GM23338 (cell line): ENCODE measurements around the gene AFAP1L2. TPM values are rescaled to one million over a fixed set of nuclear protein-coding genes. Genes with fewer than 3 reads are reported as not detected.

Experiments
- ATAC-seq: fragments of 200-7000 bp; cut with Tn5 transposase; 3 replicates; pipeline ENCODE4 v1.9.1; 2020
- DNase-seq: peaks from one replicate; pipeline ENCODE4 v3.0.0-alpha.2; 2015; ENCODE audit warnings: low spot score
- H2AFZ ChIP-seq: fragments of 200-600 bp; sonication (generic); 2 replicates; pipeline ENCODE4 v1.8.0; 2016; ENCODE audit warnings: antibody characterized with exemption, mild to moderate bottlenecking, moderate library complexity
- H3F3A ChIP-seq: fragments of 200-600 bp; sonication (generic); replicated peaks from 2 replicates; pipeline ENCODE4 v1.8.0; 2017; ENCODE audit warnings: antibody characterized with exemption, mixed run types, low read depth
- H3K27ac ChIP-seq: fragments of 200-600 bp; sonication (generic); 2 replicates; pipeline ENCODE4 v1.6.1; 2016; ENCODE audit warnings: low read depth
- H3K27me3 ChIP-seq: fragments of 200-600 bp; sonication (generic); 2 replicates; pipeline ENCODE4 v1.8.0; 2016; ENCODE audit warnings: mild to moderate bottlenecking, mixed run types, moderate library complexity; ENCODE audit not compliant: insufficient read depth
- H3K36me3 ChIP-seq: fragments of 200-600 bp; sonication (generic); 2 replicates; pipeline ENCODE4 v1.8.0; 2016; ENCODE audit warnings: mild to moderate bottlenecking; ENCODE audit not compliant: insufficient read depth
- H3K4me1 ChIP-seq: fragments of 200-600 bp; sonication (generic); 2 replicates; pipeline ENCODE4 v1.8.0; 2016; ENCODE audit warnings: mild to moderate bottlenecking, moderate library complexity; ENCODE audit not compliant: insufficient read depth
- H3K4me2 ChIP-seq: fragments of 200-600 bp; sonication (generic); 2 replicates; pipeline ENCODE4 v1.7.1; 2017; ENCODE audit warnings: mixed run types
- H3K4me3 ChIP-seq: fragments of 200-600 bp; sonication (generic); 2 replicates; pipeline ENCODE4 v1.6.1; 2016; ENCODE audit warnings: mixed run types
- H3K79me2 ChIP-seq: fragments of 200-600 bp; sonication (generic); replicated peaks from 2 replicates; pipeline ENCODE4 v1.8.0; 2017; ENCODE audit warnings: mild to moderate bottlenecking; ENCODE audit not compliant: insufficient read depth
- H3K9me2 ChIP-seq: fragments of 200-600 bp; sonication (generic); 2 replicates; pipeline ENCODE4 v1.8.0; 2017; ENCODE audit not compliant: insufficient read depth
- H4K20me1 ChIP-seq: fragments of 200-600 bp; sonication (generic); replicated peaks from 2 replicates; pipeline ENCODE4 v1.8.0; 2017; ENCODE audit warnings: mild to moderate bottlenecking; ENCODE audit not compliant: insufficient read depth
- H3K27ac Mint-ChIP-seq: 2 replicates; pipeline ENCODE4 v1.8.0; 2020; ENCODE audit warnings: inconsistent platforms, mild to moderate bottlenecking, moderate library complexity, mixed read lengths
- H3K27me3 Mint-ChIP-seq: 3 replicates; pipeline ENCODE4 v1.8.0; 2022; ENCODE audit warnings: low read depth, mild to moderate bottlenecking, moderate library complexity, mixed read lengths, inconsistent platforms; ENCODE audit not compliant: insufficient read depth, poor library complexity
- H3K36me3 Mint-ChIP-seq: 3 replicates; pipeline ENCODE4 v1.8.0; 2021; ENCODE audit warnings: low read depth, mild to moderate bottlenecking, inconsistent platforms, moderate library complexity, mixed read lengths
- H3K4me1 Mint-ChIP-seq: 3 replicates; pipeline ENCODE4 v1.8.0; 2020; ENCODE audit warnings: mild to moderate bottlenecking, inconsistent platforms, mixed read lengths
- H3K4me3 Mint-ChIP-seq: 3 replicates; pipeline ENCODE4 v1.8.0; 2021; ENCODE audit warnings: moderate library complexity, mild to moderate bottlenecking, inconsistent platforms, mixed read lengths
- H3K9me3 Mint-ChIP-seq: 3 replicates; pipeline ENCODE4 v1.8.0; 2020; ENCODE audit warnings: moderate library complexity, mild to moderate bottlenecking, inconsistent platforms, mixed read lengths
- CREB1 ChIP-seq: fragments of 250-450 bp; sonication (Bioruptor Pico); IDR thresholded peaks from 2 replicates; pipeline ENCODE4 v1.5.0; 2020; ENCODE audit warnings: low read depth, mild to moderate bottlenecking, moderate library complexity
- EZH2 ChIP-seq: fragments of 200-600 bp; sonication (generic); IDR thresholded peaks from one replicate; pipeline ENCODE4 v1.8.0; 2017; ENCODE audit warnings: antibody characterized with exemption, mild to moderate bottlenecking, low read depth; ENCODE audit not compliant: unreplicated experiment
- EZH2phosphoT487 ChIP-seq: fragments of 200-600 bp; sonication (generic); IDR thresholded peaks from one replicate; pipeline ENCODE4 v1.8.1; 2018; ENCODE audit warnings: antibody characterized with exemption; ENCODE audit not compliant: unreplicated experiment
- JUNB ChIP-seq: IDR thresholded peaks from one replicate; pipeline ENCODE4 v1.6.1; 2016; ENCODE audit warnings: antibody characterized with exemption; ENCODE audit not compliant: unreplicated experiment
- NANOG ChIP-seq: IDR thresholded peaks from 2 replicates; pipeline ENCODE4 v1.6.1; 2016; ENCODE audit warnings: antibody characterized with exemption, borderline replicate concordance
- POLR2AphosphoS5 ChIP-seq: IDR thresholded peaks from 2 replicates; pipeline ENCODE4 v1.6.1; 2016; ENCODE audit warnings: antibody characterized with exemption, low read depth
- STAT1 ChIP-seq: IDR thresholded peaks from one replicate; pipeline ENCODE4 v1.6.1; 2016; ENCODE audit warnings: antibody characterized with exemption; ENCODE audit not compliant: unreplicated experiment
- ZNF114 ChIP-seq: fragments of 250-450 bp; sonication (Bioruptor Pico); IDR thresholded peaks from 2 replicates; pipeline ENCODE4 v1.5.0; 2020; ENCODE audit warnings: mild to moderate bottlenecking, moderate library complexity
- polyA plus RNA-seq: library from polyadenylated mRNA; unstranded; fragments of >200 nt; fragmentation: Nextera tagmentation; extraction: Ambion mirVana; gene quantifications from 2 replicates; pipeline ENCODE4 v1.2.1, GENCODE V29; 2016
- total RNA-seq: library from RNA; depleted of rRNA; stranded (reverse); fragments of >200 nt; shearing (Covaris generic); gene quantifications from 2 replicates; pipeline ENCODE4 v1.2.3, GENCODE V29; 2014
- TF ChIP-seq, protein P1 (sequence below): fragments of 250-450 bp; sonication (Bioruptor Pico); IDR thresholded peaks from 2 replicates; pipeline ENCODE4 v1.5.0; 2020; ENCODE audit warnings: mild to moderate bottlenecking, moderate library complexity
- TF ChIP-seq, protein P2 (sequence below): IDR thresholded peaks from 2 replicates; pipeline ENCODE4 v1.6.1; 2016; ENCODE audit warnings: antibody characterized with exemption
- TF ChIP-seq, protein P3 (sequence below): IDR thresholded peaks from one replicate; pipeline ENCODE4 v1.6.1; 2018; ENCODE audit warnings: antibody characterized with exemption; ENCODE audit not compliant: unreplicated experiment
- TF ChIP-seq, protein P4 (sequence below), 2 experiments: fragments of 200-600 bp in 1 of 2; sonication (generic) in 1 of 2; conservative IDR thresholded peaks; 2 replicates each; pipeline versions ENCODE4 v1.5.1 to v1.6.1; 2016 to 2017; ENCODE audit warnings: antibody characterized with exemption in 2 of 2, low read depth in 2 of 2, mild to moderate bottlenecking in 2 of 2, moderate library complexity in 1 of 2

AFAP1L2 gene
- total and polyA plus RNA-seq, 2 experiments from 2014 or later = 2.3 to 6.5 TPM

DNA sequence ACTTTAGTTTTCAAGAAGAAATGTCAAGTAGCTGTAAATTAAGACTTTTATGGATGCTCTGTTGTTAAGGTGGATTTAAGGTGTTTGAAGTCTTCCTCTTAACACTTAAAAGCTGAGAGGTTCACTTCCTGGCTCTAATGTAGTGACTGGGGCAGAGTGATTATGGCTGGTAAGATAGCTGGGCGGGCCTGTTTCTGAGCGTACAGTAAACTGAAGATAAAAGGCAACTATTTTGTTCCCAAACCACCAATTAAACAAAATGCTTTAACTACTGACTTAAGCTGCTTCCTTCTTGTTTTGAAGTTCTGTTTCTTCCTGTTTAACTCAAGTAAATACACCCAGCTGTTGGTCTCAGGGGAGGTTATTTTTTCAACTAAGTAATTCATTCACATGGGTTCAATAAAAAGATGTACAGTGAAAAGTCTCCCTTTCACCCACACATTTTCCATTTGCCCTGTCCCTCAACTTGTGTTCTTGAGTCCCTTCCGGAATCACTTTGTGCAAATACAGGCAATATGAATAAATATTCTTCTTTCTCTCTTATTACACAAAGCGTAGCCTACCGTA lies 145.9 kb downstream of the AFAP1L2 start (continued):
- TF ChIP-seq, protein P1, sequence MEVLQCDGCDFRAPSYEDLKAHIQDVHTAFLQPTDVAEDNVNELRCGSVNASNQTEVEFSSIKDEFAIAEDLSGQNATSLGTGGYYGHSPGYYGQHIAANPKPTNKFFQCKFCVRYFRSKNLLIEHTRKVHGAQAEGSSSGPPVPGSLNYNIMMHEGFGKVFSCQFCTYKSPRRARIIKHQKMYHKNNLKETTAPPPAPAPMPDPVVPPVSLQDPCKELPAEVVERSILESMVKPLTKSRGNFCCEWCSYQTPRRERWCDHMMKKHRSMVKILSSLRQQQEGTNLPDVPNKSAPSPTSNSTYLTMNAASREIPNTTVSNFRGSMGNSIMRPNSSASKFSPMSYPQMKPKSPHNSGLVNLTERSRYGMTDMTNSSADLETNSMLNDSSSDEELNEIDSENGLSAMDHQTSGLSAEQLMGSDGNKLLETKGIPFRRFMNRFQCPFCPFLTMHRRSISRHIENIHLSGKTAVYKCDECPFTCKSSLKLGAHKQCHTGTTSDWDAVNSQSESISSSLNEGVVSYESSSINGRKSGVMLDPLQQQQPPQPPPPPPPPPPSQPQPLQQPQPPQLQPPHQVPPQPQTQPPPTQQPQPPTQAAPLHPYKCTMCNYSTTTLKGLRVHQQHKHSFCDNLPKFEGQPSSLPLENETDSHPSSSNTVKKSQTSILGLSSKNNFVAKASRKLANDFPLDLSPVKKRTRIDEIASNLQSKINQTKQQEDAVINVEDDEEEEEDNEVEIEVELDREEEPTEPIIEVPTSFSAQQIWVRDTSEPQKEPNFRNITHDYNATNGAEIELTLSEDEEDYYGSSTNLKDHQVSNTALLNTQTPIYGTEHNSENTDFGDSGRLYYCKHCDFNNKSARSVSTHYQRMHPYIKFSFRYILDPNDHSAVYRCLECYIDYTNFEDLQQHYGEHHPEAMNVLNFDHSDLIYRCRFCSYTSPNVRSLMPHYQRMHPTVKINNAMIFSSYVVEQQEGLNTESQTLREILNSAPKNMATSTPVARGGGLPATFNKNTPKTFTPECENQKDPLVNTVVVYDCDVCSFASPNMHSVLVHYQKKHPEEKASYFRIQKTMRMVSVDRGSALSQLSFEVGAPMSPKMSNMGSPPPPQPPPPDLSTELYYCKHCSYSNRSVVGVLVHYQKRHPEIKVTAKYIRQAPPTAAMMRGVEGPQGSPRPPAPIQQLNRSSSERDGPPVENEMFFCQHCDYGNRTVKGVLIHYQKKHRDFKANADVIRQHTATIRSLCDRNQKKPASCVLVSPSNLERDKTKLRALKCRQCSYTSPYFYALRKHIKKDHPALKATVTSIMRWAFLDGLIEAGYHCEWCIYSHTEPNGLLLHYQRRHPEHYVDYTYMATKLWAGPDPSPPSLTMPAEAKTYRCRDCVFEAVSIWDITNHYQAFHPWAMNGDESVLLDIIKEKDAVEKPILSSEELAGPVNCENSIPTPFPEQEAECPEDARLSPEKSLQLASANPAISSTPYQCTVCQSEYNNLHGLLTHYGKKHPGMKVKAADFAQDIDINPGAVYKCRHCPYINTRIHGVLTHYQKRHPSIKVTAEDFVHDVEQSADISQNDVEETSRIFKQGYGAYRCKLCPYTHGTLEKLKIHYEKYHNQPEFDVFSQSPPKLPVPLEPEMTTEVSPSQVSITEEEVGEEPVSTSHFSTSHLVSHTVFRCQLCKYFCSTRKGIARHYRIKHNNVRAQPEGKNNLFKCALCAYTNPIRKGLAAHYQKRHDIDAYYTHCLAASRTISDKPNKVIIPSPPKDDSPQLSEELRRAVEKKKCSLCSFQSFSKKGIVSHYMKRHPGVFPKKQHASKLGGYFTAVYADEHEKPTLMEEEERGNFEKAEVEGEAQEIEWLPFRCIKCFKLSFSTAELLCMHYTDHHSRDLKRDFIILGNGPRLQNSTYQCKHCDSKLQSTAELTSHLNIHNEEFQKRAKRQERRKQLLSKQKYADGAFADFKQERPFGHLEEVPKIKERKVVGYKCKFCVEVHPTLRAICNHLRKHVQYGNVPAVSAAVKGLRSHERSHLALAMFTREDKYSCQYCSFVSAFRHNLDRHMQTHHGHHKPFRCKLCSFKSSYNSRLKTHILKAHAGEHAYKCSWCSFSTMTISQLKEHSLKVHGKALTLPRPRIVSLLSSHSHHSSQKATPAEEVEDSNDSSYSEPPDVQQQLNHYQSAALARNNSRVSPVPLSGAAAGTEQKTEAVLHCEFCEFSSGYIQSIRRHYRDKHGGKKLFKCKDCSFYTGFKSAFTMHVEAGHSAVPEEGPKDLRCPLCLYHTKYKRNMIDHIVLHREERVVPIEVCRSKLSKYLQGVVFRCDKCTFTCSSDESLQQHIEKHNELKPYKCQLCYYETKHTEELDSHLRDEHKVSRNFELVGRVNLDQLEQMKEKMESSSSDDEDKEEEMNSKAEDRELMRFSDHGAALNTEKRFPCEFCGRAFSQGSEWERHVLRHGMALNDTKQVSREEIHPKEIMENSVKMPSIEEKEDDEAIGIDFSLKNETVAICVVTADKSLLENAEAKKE (CRISPR knock-in tag) = no peak
- TF ChIP-seq STAT1 = no peak
- TF ChIP-seq, protein P2, sequence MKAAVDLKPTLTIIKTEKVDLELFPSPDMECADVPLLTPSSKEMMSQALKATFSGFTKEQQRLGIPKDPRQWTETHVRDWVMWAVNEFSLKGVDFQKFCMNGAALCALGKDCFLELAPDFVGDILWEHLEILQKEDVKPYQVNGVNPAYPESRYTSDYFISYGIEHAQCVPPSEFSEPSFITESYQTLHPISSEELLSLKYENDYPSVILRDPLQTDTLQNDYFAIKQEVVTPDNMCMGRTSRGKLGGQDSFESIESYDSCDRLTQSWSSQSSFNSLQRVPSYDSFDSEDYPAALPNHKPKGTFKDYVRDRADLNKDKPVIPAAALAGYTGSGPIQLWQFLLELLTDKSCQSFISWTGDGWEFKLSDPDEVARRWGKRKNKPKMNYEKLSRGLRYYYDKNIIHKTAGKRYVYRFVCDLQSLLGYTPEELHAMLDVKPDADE = no peak
- TF ChIP-seq ZNF114 (CRISPR knock-in tag) = no peak
- TF ChIP-seq EZH2 = no peak
- TF ChIP-seq EZH2phosphoT487 = no peak
- TF ChIP-seq JUNB = no peak
- TF ChIP-seq NANOG = no peak

DNA sequence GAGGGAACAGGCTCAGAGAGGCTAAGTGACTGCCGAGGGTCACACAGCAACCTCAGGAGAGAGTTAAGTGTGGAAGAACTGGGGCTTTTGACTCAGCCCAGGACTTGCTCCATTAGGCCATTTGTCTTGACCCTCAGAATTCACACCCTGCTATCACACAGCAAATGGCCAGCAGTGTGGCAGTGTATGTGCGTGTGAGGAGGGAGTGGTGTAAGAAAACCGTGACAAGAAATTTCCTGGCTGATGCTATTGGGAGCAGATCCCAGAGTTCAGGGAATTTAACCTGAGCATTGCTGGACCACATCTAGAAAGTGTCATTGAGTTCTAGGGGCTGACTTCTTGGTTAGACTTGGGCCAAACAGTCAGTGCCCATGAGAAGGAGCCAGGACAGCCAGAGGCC lies 146.8 kb downstream of the AFAP1L2 start:
- DNase-seq = no peak
- no peaks in the 10 kb centered on the region for H3K9me2 ChIP-seq
- H3K27me3 Mint-ChIP-seq = peaks cover 16% of the 10 kb centered on the region
- H3K79me2 ChIP-seq = no peaks in the 10 kb centered on the region
- no peaks in the 10 kb centered on the region for H4K20me1 ChIP-seq
- H3K4me1 ChIP-seq = peaks cover 6% of the 10 kb centered on the region; the same call in 1 of the 2 replicates
- no peak overlapping the region for H2AFZ ChIP-seq
- ATAC-seq = no peak
- no peak overlapping the region for H3K27ac ChIP-seq
- peaks cover 2% of the 10 kb centered on the region for H3K4me1 Mint-ChIP-seq
- H3F3A ChIP-seq = no peaks in the 10 kb centered on the region
- H3K4me2 ChIP-seq = no peak overlapping the region
- H3K36me3 Mint-ChIP-seq = peaks cover 19% of the 10 kb centered on the region
- no peaks in the 10 kb centered on the region for H3K36me3 ChIP-seq
- H3K27me3 ChIP-seq = no peaks in the 10 kb centered on the region
- H3K4me3 ChIP-seq = no peak overlapping the region
- no peak overlapping the region for H3K4me3 Mint-ChIP-seq
- peaks cover 15% of the 10 kb centered on the region for H3K9me3 Mint-ChIP-seq
- H3K27ac Mint-ChIP-seq = no peak overlapping the region
- TF ChIP-seq EZH2 (no peak), NANOG (no peak), POLR2AphosphoS5 (no peak), STAT1 (no peak), CREB1 (CRISPR knock-in tag) (no peak), EZH2phosphoT487 (no peak), ZNF114 (CRISPR knock-in tag) (no peak)
- TF ChIP-seq, protein P3, sequence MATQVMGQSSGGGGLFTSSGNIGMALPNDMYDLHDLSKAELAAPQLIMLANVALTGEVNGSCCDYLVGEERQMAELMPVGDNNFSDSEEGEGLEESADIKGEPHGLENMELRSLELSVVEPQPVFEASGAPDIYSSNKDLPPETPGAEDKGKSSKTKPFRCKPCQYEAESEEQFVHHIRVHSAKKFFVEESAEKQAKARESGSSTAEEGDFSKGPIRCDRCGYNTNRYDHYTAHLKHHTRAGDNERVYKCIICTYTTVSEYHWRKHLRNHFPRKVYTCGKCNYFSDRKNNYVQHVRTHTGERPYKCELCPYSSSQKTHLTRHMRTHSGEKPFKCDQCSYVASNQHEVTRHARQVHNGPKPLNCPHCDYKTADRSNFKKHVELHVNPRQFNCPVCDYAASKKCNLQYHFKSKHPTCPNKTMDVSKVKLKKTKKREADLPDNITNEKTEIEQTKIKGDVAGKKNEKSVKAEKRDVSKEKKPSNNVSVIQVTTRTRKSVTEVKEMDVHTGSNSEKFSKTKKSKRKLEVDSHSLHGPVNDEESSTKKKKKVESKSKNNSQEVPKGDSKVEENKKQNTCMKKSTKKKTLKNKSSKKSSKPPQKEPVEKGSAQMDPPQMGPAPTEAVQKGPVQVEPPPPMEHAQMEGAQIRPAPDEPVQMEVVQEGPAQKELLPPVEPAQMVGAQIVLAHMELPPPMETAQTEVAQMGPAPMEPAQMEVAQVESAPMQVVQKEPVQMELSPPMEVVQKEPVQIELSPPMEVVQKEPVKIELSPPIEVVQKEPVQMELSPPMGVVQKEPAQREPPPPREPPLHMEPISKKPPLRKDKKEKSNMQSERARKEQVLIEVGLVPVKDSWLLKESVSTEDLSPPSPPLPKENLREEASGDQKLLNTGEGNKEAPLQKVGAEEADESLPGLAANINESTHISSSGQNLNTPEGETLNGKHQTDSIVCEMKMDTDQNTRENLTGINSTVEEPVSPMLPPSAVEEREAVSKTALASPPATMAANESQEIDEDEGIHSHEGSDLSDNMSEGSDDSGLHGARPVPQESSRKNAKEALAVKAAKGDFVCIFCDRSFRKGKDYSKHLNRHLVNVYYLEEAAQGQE = no peak
- TF ChIP-seq, protein P4, sequence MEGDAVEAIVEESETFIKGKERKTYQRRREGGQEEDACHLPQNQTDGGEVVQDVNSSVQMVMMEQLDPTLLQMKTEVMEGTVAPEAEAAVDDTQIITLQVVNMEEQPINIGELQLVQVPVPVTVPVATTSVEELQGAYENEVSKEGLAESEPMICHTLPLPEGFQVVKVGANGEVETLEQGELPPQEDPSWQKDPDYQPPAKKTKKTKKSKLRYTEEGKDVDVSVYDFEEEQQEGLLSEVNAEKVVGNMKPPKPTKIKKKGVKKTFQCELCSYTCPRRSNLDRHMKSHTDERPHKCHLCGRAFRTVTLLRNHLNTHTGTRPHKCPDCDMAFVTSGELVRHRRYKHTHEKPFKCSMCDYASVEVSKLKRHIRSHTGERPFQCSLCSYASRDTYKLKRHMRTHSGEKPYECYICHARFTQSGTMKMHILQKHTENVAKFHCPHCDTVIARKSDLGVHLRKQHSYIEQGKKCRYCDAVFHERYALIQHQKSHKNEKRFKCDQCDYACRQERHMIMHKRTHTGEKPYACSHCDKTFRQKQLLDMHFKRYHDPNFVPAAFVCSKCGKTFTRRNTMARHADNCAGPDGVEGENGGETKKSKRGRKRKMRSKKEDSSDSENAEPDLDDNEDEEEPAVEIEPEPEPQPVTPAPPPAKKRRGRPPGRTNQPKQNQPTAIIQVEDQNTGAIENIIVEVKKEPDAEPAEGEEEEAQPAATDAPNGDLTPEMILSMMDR (conservative IDR thresholded peaks at IDR 0.05; ENCODE audit: low read depth in 2 of 2) = no peak
